Measurements from ENCODE around the gene CD163L1. TPM values are rescaled to one million over a fixed set of nuclear protein-coding genes. Genes with fewer than 3 reads are reported as not detected.
"Not testable (repeated sequence)": the region's sequence is repeated elsewhere in the genome, so short reads cannot be mapped to it uniquely, and the experiment has no call there.

The CD163L1 gene
- polyA plus RNA-seq, 4 donors = 1.2 to 16.2 (median 4.3) TPM; not detected in 1

- Histone ChIP-seq H3K9me3 (ENCODE audit: control insufficient read depth in 2 of 2, insufficient read depth in 1 of 2, low read depth in 1 of 2, low read length in 1 of 2) (no peaks in the 10 kb centered on the region), H3K27ac (ENCODE audit: low read depth in 1 of 3, low read length in 2 of 3) (no peak overlapping the region), H3K4me1 (ENCODE audit: control insufficient read depth in 3 of 3, insufficient read depth in 2 of 3, low read depth in 1 of 3, low read length in 2 of 3) (no peaks in the 10 kb centered on the region), H3K36me3 (ENCODE audit: control insufficient read depth in 3 of 3, insufficient read depth in 2 of 3, low read depth in 1 of 3, low read length in 3 of 3) (no peaks in the 10 kb centered on the region), H3K4me3 (ENCODE audit: low read depth in 1 of 3, low read length in 3 of 3) (no peak overlapping the region), H3K27me3 (ENCODE audit: control insufficient read depth in 3 of 3, insufficient read depth in 3 of 3, low read length in 3 of 3) (no peaks in the 10 kb centered on the region)
- DNase-seq (no peak), FAIRE-seq (no peak)
- WGBS, 3 donors = 73 to 86% (median 74%) methylated on average over 3 of the region's 3 CpGs
These were observed 16.0 kb upstream of the CD163L1 start for GRCh38 chr12:7459973-7460372.

GRCh38 chr12:7451756-7452155, 7.8 kb upstream of the CD163L1 start:
- Histone ChIP-seq H3K9me3 (ENCODE audit: control insufficient read depth in 2 of 2, insufficient read depth in 1 of 2, low read depth in 1 of 2, low read length in 1 of 2) (peaks cover 0 to 10% of the 10 kb centered on the region in 2 donors), H3K27ac (ENCODE audit: low read depth in 1 of 3, low read length in 2 of 3) (no peak overlapping the region), H3K4me3 (ENCODE audit: low read depth in 1 of 3, low read length in 3 of 3) (no peak overlapping the region), H3K36me3 (ENCODE audit: control insufficient read depth in 3 of 3, insufficient read depth in 2 of 3, low read depth in 1 of 3, low read length in 3 of 3) (no peaks in the 10 kb centered on the region), H3K27me3 (ENCODE audit: control insufficient read depth in 3 of 3, insufficient read depth in 3 of 3, low read length in 3 of 3) (no peaks in the 10 kb centered on the region), H3K4me1 (ENCODE audit: control insufficient read depth in 3 of 3, insufficient read depth in 2 of 3, low read depth in 1 of 3, low read length in 2 of 3) (no peaks in the 10 kb centered on the region)
- FAIRE-seq = no peak
- no peak for DNase-seq
- 70 to 74% (median 71%) methylated on average over 3 of the region's 3 CpGs for WGBS, 3 donors

GRCh38 chr12:7450667-7451066, 6.7 kb upstream of the CD163L1 start:
- H3K4me1 ChIP-seq (ENCODE audit: control insufficient read depth in 3 of 3, insufficient read depth in 2 of 3, low read depth in 1 of 3, low read length in 2 of 3) = no peaks in the 10 kb centered on the region
- H3K27ac ChIP-seq (ENCODE audit: low read depth in 1 of 3, low read length in 2 of 3) = no peak overlapping the region
- H3K27me3 ChIP-seq (ENCODE audit: control insufficient read depth in 3 of 3, insufficient read depth in 3 of 3, low read length in 3 of 3) = no peaks in the 10 kb centered on the region
- no peak for DNase-seq
- no peak overlapping the region for H3K4me3 ChIP-seq (ENCODE audit: low read depth in 1 of 3, low read length in 3 of 3)
- H3K36me3 ChIP-seq (ENCODE audit: control insufficient read depth in 3 of 3, insufficient read depth in 2 of 3, low read depth in 1 of 3, low read length in 3 of 3) = no peaks in the 10 kb centered on the region
- peaks cover 0 to 10% of the 10 kb centered on the region in 2 donors for H3K9me3 ChIP-seq (ENCODE audit: control insufficient read depth in 2 of 2, insufficient read depth in 1 of 2, low read depth in 1 of 2, low read length in 1 of 2)
- 58 to 78% (median 76%) methylated on average over 7 of the region's 7 CpGs for WGBS, 3 donors
- no peak for FAIRE-seq

DNA sequence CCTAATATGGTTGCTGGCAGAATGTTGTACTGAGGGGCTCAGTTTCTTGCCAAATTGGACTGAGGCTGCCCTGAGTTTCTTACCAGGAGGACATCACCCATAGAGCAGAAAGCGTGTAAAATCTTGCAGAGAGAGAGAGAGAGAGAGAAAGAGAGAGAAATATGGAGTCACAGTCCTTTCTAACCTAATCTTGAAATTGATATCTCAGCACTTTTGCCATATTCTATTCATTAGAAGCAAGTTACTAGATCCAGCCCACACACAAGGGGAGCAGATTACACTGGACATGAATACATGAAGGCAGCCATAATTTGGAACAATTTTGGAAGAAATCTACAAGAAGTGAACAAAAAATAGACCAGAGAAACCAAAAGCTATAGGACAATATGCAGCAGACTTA, 4.1 kb upstream of the CD163L1 start:
- Histone ChIP-seq H3K27ac (ENCODE audit: low read depth in 1 of 3, low read length in 2 of 3) (no peak overlapping the region), H3K4me1 (ENCODE audit: control insufficient read depth in 3 of 3, insufficient read depth in 2 of 3, low read depth in 1 of 3, low read length in 2 of 3) (no peaks in the 10 kb centered on the region), H3K4me3 (ENCODE audit: low read depth in 1 of 3, low read length in 3 of 3) (no peak overlapping the region), H3K27me3 (ENCODE audit: control insufficient read depth in 3 of 3, insufficient read depth in 3 of 3, low read length in 3 of 3) (no peaks in the 10 kb centered on the region), H3K36me3 (ENCODE audit: control insufficient read depth in 3 of 3, insufficient read depth in 2 of 3, low read depth in 1 of 3, low read length in 3 of 3) (no peaks in the 10 kb centered on the region), H3K9me3 (ENCODE audit: control insufficient read depth in 2 of 2, insufficient read depth in 1 of 2, low read depth in 1 of 2, low read length in 1 of 2) (peaks cover 0 to 5% of the 10 kb centered on the region in 2 donors)
- FAIRE-seq (no peak), DNase-seq (no peak)
- 70 to 81% (median 77%) methylated on average over 1 of the region's 1 CpG for WGBS, 3 donors

DNA sequence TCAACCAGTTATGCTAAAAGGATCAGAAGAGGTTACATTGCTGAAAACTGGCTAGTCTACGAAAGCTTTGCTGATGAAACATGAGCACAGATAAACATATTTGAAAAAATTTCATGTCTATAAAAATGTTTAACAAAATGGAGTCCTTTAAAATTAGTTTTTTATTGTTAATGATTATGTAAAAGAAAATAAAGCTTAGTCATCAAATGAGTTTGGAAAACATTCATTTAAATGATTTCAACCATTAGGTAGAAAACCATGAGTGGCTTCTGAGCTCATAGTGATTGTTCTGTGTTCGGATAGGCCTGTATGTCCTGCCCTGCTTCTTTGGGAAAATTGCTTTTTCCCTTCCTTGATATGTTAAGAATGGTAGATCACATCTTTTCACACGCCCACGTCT, 584 bp upstream of the CD163L1 start:
- DNase-seq = no peak
- no peaks in the 10 kb centered on the region for H3K9me3 ChIP-seq (ENCODE audit: control insufficient read depth in 2 of 2, insufficient read depth in 1 of 2, low read depth in 1 of 2, low read length in 1 of 2)
- H3K27me3 ChIP-seq (ENCODE audit: control insufficient read depth in 3 of 3, insufficient read depth in 3 of 3, low read length in 3 of 3) = peaks cover 0 to 8% (median 4%) of the 10 kb centered on the region in 3 donors
- H3K4me3 ChIP-seq (ENCODE audit: low read depth in 1 of 3, low read length in 3 of 3) = no peak overlapping the region
- FAIRE-seq = no peak
- 79 to 81% (median 79%) methylated on average over 4 of the region's 4 CpGs for whole genome bisulfite sequencing, 3 donors
- H3K27ac ChIP-seq (ENCODE audit: low read depth in 1 of 3, low read length in 2 of 3) = no peak overlapping the region
- H3K36me3 ChIP-seq (ENCODE audit: control insufficient read depth in 3 of 3, insufficient read depth in 2 of 3, low read depth in 1 of 3, low read length in 3 of 3) = no peaks in the 10 kb centered on the region
- no peaks in the 10 kb centered on the region for H3K4me1 ChIP-seq (ENCODE audit: control insufficient read depth in 3 of 3, insufficient read depth in 2 of 3, low read depth in 1 of 3, low read length in 2 of 3)

- no peak overlapping the region for H3K27ac ChIP-seq (ENCODE audit: low read depth in 1 of 3, low read length in 2 of 3)
- peaks cover 0 to 13% (median 4%) of the 10 kb centered on the region in 3 donors for H3K27me3 ChIP-seq (ENCODE audit: control insufficient read depth in 3 of 3, insufficient read depth in 3 of 3, low read length in 3 of 3)
- FAIRE-seq (no peak), DNase-seq (no peak)
- WGBS, 3 donors = 90 to 94% (median 94%) methylated on average over 1 of the region's 1 CpG
- no peak overlapping the region for H3K4me3 ChIP-seq (ENCODE audit: low read depth in 1 of 3, low read length in 3 of 3)
- H3K4me1 ChIP-seq (ENCODE audit: control insufficient read depth in 3 of 3, insufficient read depth in 2 of 3, low read depth in 1 of 3, low read length in 2 of 3) = no peaks in the 10 kb centered on the region
- H3K36me3 ChIP-seq (ENCODE audit: control insufficient read depth in 3 of 3, insufficient read depth in 2 of 3, low read depth in 1 of 3, low read length in 3 of 3) = no peaks in the 10 kb centered on the region
- peaks cover 0 to 4% of the 10 kb centered on the region in 2 donors for H3K9me3 ChIP-seq (ENCODE audit: control insufficient read depth in 2 of 2, insufficient read depth in 1 of 2, low read depth in 1 of 2, low read length in 1 of 2)
These were observed 2.7 kb downstream of the CD163L1 start for GRCh38 chr12:7441216-7441615.

DNA sequence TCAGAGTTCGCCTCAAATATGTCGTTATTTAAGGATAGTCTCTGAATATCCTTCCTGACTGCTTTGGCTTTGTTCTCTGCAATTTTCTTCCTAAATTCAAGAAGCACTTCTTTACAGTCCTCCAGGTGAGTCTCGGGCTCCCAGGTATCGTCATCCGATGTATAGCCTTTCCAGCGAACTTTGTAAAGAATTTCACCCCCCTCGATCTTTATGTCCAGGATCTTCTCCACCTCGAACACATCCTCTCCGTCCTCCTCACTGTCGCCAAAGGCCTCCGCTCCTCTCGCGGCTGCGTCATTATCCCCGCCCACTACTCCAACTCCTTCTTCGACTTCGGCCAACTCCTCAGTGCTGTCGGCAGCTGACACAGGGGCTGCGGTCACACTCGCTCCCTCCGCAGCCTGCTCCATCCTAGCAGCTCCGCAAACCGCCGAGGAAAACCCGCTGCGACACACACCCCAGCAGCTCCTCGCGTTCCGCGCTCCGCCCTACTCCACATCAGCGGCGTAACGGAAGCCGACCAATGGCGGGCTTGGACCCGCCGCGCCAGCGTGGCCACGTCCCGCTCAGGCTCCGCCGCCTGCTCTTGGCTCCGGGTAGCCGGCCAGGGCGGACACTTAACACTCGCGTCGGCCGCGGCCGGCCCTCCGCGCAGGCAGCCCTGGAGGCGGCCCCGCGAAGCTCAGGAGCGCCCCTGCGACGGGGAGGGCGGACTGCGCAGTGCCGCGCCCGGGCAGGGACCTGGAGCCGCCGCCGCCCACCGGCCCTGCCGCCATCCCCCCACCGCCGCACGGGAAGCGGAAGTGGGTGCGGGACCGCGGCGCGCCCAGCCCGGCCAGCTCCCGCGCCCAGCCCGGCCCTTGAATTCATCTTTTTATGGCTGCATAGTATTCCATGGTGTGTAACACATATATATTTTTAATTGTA, 4.1 kb downstream of the CD163L1 start:
- no peak for FAIRE-seq
- DNase-seq = peak; percentile 8 to 41
- Histone ChIP-seq H3K27ac (ENCODE audit: low read depth in 1 of 3, low read length in 2 of 3) (peak overlapping the region in 1 of 3 donors; percentile 48), H3K27me3 (ENCODE audit: control insufficient read depth in 3 of 3, insufficient read depth in 3 of 3, low read length in 3 of 3) (peaks cover 0 to 13% (median 4%) of the 10 kb centered on the region in 3 donors), H3K9me3 (ENCODE audit: control insufficient read depth in 2 of 2, insufficient read depth in 1 of 2, low read depth in 1 of 2, low read length in 1 of 2) (peaks cover 0 to 4% of the 10 kb centered on the region in 2 donors), H3K36me3 (ENCODE audit: control insufficient read depth in 3 of 3, insufficient read depth in 2 of 3, low read depth in 1 of 3, low read length in 3 of 3) (no peaks in the 10 kb centered on the region), H3K4me1 (ENCODE audit: control insufficient read depth in 3 of 3, insufficient read depth in 2 of 3, low read depth in 1 of 3, low read length in 2 of 3) (no peaks in the 10 kb centered on the region), H3K4me3 (ENCODE audit: low read depth in 1 of 3, low read length in 3 of 3) (peak overlapping the region in 2 of 3 donors; percentile 23 to 30)
- 14 to 27% (median 26%) methylated on average over 72 to 84 of the region's 84 CpGs for WGBS, 3 donors

- FAIRE-seq; H3K9me3 ChIP-seq (ENCODE audit: control insufficient read depth in 2 of 2, insufficient read depth in 1 of 2, low read depth in 1 of 2, low read length in 1 of 2); H3K4me1 ChIP-seq (ENCODE audit: control insufficient read depth in 3 of 3, insufficient read depth in 2 of 3, low read depth in 1 of 3, low read length in 2 of 3); H3K36me3 ChIP-seq (ENCODE audit: control insufficient read depth in 3 of 3, insufficient read depth in 2 of 3, low read depth in 1 of 3, low read length in 3 of 3); H3K4me3 ChIP-seq (ENCODE audit: low read depth in 1 of 3, low read length in 3 of 3): not testable (repeated sequence)
- peak in 1 of 2 donors; percentile 3 for DNase-seq
- 72 to 84% (median 74%) methylated on average over 8 of the region's 8 CpGs for WGBS, 3 donors
- Histone ChIP-seq H3K27ac (ENCODE audit: low read depth in 1 of 3, low read length in 2 of 3) (peak overlapping the region in 1 of 3 donors; percentile 20), H3K27me3 (ENCODE audit: control insufficient read depth in 3 of 3, insufficient read depth in 3 of 3, low read length in 3 of 3) (peaks cover 0 to 13% (median 4%) of the 10 kb centered on the region in 3 donors)
These were observed 5.5 kb downstream of the CD163L1 start for GRCh38 chr12:7438291-7438995.

Measured in small intestine (tissue), 7 donors.